ENCODE measurements around the gene PLXNB3. TPM values are rescaled to one million over a fixed set of nuclear protein-coding genes. Genes with fewer than 3 reads are reported as not detected.
"Not testable (repeated sequence)": the region's sequence is repeated elsewhere in the genome, so short reads cannot be mapped to it uniquely, and the experiment has no call there.

Gene PLXNB3
- total and polyA plus RNA-seq, 2 experiments from 2014 or later, result 0.70 to 4.1 TPM

GRCh38 chrX:153742796-153743467, 21.1 kb upstream of the PLXNB3 start:
- H3K79me2 ChIP-seq (replicated peaks; ENCODE audit: insufficient read depth); H2AFZ ChIP-seq; H3K27me3 ChIP-seq (ENCODE audit: insufficient read depth); H3K27ac Mint-ChIP-seq; H3K4me1 ChIP-seq (ENCODE audit: insufficient read depth); H3K36me3 ChIP-seq (ENCODE audit: insufficient read depth); H3K4me1 Mint-ChIP-seq; H3K9me2 ChIP-seq (ENCODE audit: insufficient read depth); DNase-seq (ENCODE audit: low spot score); H3K36me3 Mint-ChIP-seq (ENCODE audit: low read depth); H3K9me3 Mint-ChIP-seq; H3F3A ChIP-seq (replicated peaks; ENCODE audit: low read depth); H4K20me1 ChIP-seq (replicated peaks; ENCODE audit: insufficient read depth); H3K27ac ChIP-seq (ENCODE audit: low read depth); H3K27me3 Mint-ChIP-seq (ENCODE audit: insufficient read depth, low read depth, poor library complexity); ATAC-seq: not testable (repeated sequence)
- peak overlapping the region; percentile 51; the same call in 1 of the 2 replicates for H3K4me2 ChIP-seq
- 0 out of 2 replicates have a peak overlapping the region, but pooled peaks have one; percentile 26 for H3K4me3 ChIP-seq
- H3K4me3 Mint-ChIP-seq, result 0 out of 3 replicates have a peak overlapping the region, but pooled peaks have one; percentile 79

- H3K4me3 Mint-ChIP-seq, result peak overlapping the region; percentile 79
- not testable (repeated sequence) for H3K4me1 ChIP-seq (ENCODE audit: insufficient read depth); H4K20me1 ChIP-seq (replicated peaks; ENCODE audit: insufficient read depth); H3K27me3 ChIP-seq (ENCODE audit: insufficient read depth); H3K79me2 ChIP-seq (replicated peaks; ENCODE audit: insufficient read depth); H3K36me3 ChIP-seq (ENCODE audit: insufficient read depth); H3F3A ChIP-seq (replicated peaks; ENCODE audit: low read depth); H2AFZ ChIP-seq; H3K27ac ChIP-seq (ENCODE audit: low read depth); H3K9me3 Mint-ChIP-seq; H3K36me3 Mint-ChIP-seq (ENCODE audit: low read depth); H3K27ac Mint-ChIP-seq; H3K27me3 Mint-ChIP-seq (ENCODE audit: insufficient read depth, low read depth, poor library complexity); H3K4me1 Mint-ChIP-seq; H3K9me2 ChIP-seq (ENCODE audit: insufficient read depth)
- ATAC-seq (peak; percentile 79), DNase-seq (ENCODE audit: low spot score) (peak; percentile 53)
- Histone ChIP-seq H3K4me2 (peak overlapping the region; percentile 75), H3K4me3 (peak overlapping the region; percentile 54)
- TF ChIP-seq POLR2AphosphoS5 (IDR thresholded peaks at IDR 0.05; ENCODE audit: low read depth), result 0 out of 2 replicates have a peak, but pooled peaks have one; percentile 37
- TF ChIP-seq CTCF (conservative IDR thresholded peaks at IDR 0.05; ENCODE audit: low read depth in 2 of 2), result peak; percentile 16 to 49; a peak in 2 of 4 replicates
Measured at GRCh38 chrX:153743468-153744209, 20.4 kb upstream of the PLXNB3 start.

- Histone ChIP-seq H3K27ac (ENCODE audit: low read depth) (no peak overlapping the region), H3K9me2 (ENCODE audit: insufficient read depth) (no peaks in the 10 kb centered on the region), H3K4me2 (peak overlapping the region; percentile 75), H3K4me1 (ENCODE audit: insufficient read depth) (no peaks in the 10 kb centered on the region), H4K20me1 (replicated peaks; ENCODE audit: insufficient read depth) (no peaks in the 10 kb centered on the region), H3K79me2 (replicated peaks; ENCODE audit: insufficient read depth) (no peaks in the 10 kb centered on the region), H3K27me3 (ENCODE audit: insufficient read depth) (no peaks in the 10 kb centered on the region), H3K36me3 (ENCODE audit: insufficient read depth) (no peaks in the 10 kb centered on the region), H3F3A (replicated peaks; ENCODE audit: low read depth) (no peaks in the 10 kb centered on the region), H2AFZ (no peak overlapping the region; the same call in 1 of the 2 replicates), H3K4me3 (peak overlapping the region; percentile 54)
- H3K4me1 Mint-ChIP-seq, result peaks cover 3% of the 10 kb centered on the region; the same call in 1 of the 3 replicates
- H3K27ac Mint-ChIP-seq, result peak overlapping the region; percentile 56; the same call in 1 of the 2 replicates
- ATAC-seq (peak; percentile 50), DNase-seq (ENCODE audit: low spot score) (peak; percentile 48)
- H3K4me3 Mint-ChIP-seq, result peak overlapping the region; percentile 79
- H3K27me3 Mint-ChIP-seq (ENCODE audit: insufficient read depth, low read depth, poor library complexity), result peaks cover 3% of the 10 kb centered on the region
- H3K9me3 Mint-ChIP-seq, result no peaks in the 10 kb centered on the region
- H3K36me3 Mint-ChIP-seq (ENCODE audit: low read depth), result no peaks in the 10 kb centered on the region; the same call in 2 of the 3 replicates
- TF ChIP-seq EZH2 (IDR thresholded peaks at IDR 0.05; ENCODE audit: low read depth, unreplicated experiment) (no peak), CTCF (conservative IDR thresholded peaks at IDR 0.05; ENCODE audit: low read depth in 2 of 2) (peak in 1 of 2 experiments; percentile 48; a peak in 2 of 4 replicates)
Measured at GRCh38 chrX:153744210-153745066, 19.6 kb upstream of the PLXNB3 start.

GRCh38 chrX:153745067-153745433, 19.0 kb upstream of the PLXNB3 start:
- ATAC-seq; H3K4me1 ChIP-seq (ENCODE audit: insufficient read depth); H2AFZ ChIP-seq; H3K4me3 Mint-ChIP-seq; H3K79me2 ChIP-seq (replicated peaks; ENCODE audit: insufficient read depth); H3K27me3 ChIP-seq (ENCODE audit: insufficient read depth); H3K4me1 Mint-ChIP-seq; H3K36me3 ChIP-seq (ENCODE audit: insufficient read depth); H3K27me3 Mint-ChIP-seq (ENCODE audit: insufficient read depth, low read depth, poor library complexity); DNase-seq (ENCODE audit: low spot score); H3K9me3 Mint-ChIP-seq; H3K4me3 ChIP-seq; H3K4me2 ChIP-seq; H4K20me1 ChIP-seq (replicated peaks; ENCODE audit: insufficient read depth); H3K36me3 Mint-ChIP-seq (ENCODE audit: low read depth); H3K9me2 ChIP-seq (ENCODE audit: insufficient read depth); H3K27ac ChIP-seq (ENCODE audit: low read depth); H3F3A ChIP-seq (replicated peaks; ENCODE audit: low read depth): not testable (repeated sequence)
- 0 out of 2 replicates have a peak overlapping the region, but pooled peaks have one; percentile 56 for H3K27ac Mint-ChIP-seq

All from GM23338 (cell line).